Measurements from ENCODE around the gene KCNQ2. TPM values are rescaled to one million over a fixed set of nuclear protein-coding genes. Genes with fewer than 3 reads are reported as not detected.

KCNQ2 gene
- total RNA-seq, 1 donor from 2014 or later = 14.6 TPM

DNA sequence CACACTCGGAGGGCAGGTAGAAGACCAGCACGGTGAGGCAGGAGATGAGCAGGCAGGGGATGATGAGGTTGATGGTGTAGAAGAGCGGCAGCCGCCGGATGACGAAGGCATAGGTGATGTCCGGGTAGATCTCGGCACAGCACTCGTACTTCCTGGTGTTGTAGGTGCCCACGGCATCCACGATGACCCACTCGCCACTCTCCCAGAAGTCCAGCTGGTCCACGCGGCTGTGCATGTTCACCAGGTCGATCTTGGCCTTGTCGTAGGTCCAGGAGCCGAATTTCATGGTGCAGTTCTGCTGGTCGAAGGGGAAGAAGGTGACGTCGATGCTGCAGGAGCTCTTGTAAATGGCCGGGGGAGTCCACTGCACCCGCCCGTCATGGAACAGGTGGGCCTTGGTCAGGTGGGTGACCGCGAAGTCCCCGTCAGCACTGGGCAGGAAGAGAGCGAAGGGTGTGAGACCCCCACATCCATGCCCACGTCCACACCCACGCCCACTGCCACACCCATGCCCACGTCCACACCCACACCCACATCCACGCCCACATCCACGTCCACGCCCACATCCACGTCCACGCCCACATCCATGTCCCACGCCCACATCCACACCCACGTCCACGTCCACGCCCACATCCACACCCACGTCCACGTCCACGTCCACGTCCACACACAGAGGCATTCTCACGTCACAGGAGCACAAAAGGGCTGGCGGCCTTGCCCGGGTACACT, 121.7 kb downstream of the KCNQ2 start:
- no peaks in the 10 kb centered on the region for H3K36me3 Mint-ChIP-seq (ENCODE audit: insufficient read depth)
- H3K4me3 Mint-ChIP-seq (ENCODE audit: low read depth) = no peak overlapping the region
- H3K4me1 Mint-ChIP-seq (ENCODE audit: low read depth) = no peaks in the 10 kb centered on the region
- no peaks in the 10 kb centered on the region for H3K9me3 Mint-ChIP-seq (ENCODE audit: low read depth)
- no peak for DNase-seq (ENCODE audit: low spot score, unreplicated experiment)
- no peak overlapping the region for H3K27ac Mint-ChIP-seq
- TF ChIP-seq, protein P1, sequence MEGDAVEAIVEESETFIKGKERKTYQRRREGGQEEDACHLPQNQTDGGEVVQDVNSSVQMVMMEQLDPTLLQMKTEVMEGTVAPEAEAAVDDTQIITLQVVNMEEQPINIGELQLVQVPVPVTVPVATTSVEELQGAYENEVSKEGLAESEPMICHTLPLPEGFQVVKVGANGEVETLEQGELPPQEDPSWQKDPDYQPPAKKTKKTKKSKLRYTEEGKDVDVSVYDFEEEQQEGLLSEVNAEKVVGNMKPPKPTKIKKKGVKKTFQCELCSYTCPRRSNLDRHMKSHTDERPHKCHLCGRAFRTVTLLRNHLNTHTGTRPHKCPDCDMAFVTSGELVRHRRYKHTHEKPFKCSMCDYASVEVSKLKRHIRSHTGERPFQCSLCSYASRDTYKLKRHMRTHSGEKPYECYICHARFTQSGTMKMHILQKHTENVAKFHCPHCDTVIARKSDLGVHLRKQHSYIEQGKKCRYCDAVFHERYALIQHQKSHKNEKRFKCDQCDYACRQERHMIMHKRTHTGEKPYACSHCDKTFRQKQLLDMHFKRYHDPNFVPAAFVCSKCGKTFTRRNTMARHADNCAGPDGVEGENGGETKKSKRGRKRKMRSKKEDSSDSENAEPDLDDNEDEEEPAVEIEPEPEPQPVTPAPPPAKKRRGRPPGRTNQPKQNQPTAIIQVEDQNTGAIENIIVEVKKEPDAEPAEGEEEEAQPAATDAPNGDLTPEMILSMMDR (IDR thresholded peaks at IDR 0.05; ENCODE audit: unreplicated experiment) = no peak
- H3K27me3 Mint-ChIP-seq = peaks cover 9% of the 10 kb centered on the region

Other genes starting within 250 kb of the KCNQ2 start
- gene BIRC7, start 236.8 kb downstream of the KCNQ2 start, total RNA-seq = not detected in 2 replicates
- gene NKAIN4, start 218.2 kb downstream of the KCNQ2 start, total RNA-seq = 0.60 and 0.73 TPM in 2 replicates
- gene ARFGAP1, start 199.8 kb downstream of the KCNQ2 start, total RNA-seq = 119 and 130 TPM in 2 replicates
- 0.24 and 0.47 TPM in 2 replicates for gene COL20A1, start 179.5 kb downstream of the KCNQ2 start, total RNA-seq
- gene CHRNA4, start 111.3 kb downstream of the KCNQ2 start, total RNA-seq = 0.43 and 0.44 TPM in 2 replicates
- 11.0 and 11.8 TPM in 2 replicates for gene EEF1A2, start 26.4 kb upstream of the KCNQ2 start, total RNA-seq
- gene PPDPF, start 48.1 kb upstream of the KCNQ2 start, total RNA-seq = 340 and 374 TPM in 2 replicates
- 0.29 and 0.31 TPM in 2 replicates for gene PTK6, start 64.7 kb upstream of the KCNQ2 start, total RNA-seq
- gene SRMS, start 75.1 kb upstream of the KCNQ2 start, total RNA-seq = not detected in 2 replicates
- gene FNDC11, start 81.5 kb upstream of the KCNQ2 start, total RNA-seq = 1.9 and 2.6 TPM in 2 replicates
- 19.3 and 21.6 TPM in 2 replicates for gene HELZ2, start 101.6 kb upstream of the KCNQ2 start, total RNA-seq
- 15.1 and 15.2 TPM in 2 replicates for gene GMEB2, start 154.4 kb upstream of the KCNQ2 start, total RNA-seq
- 25.6 and 26.5 TPM in 2 replicates for gene STMN3, start 180.8 kb upstream of the KCNQ2 start, total RNA-seq
- gene RTEL1, start 185.7 kb upstream of the KCNQ2 start, total RNA-seq = 35.5 and 39.7 TPM in 2 replicates
- not detected in 2 replicates for gene TNFRSF6B, start 224.0 kb upstream of the KCNQ2 start, total RNA-seq
- gene ARFRP1, start 235.3 kb upstream of the KCNQ2 start, total RNA-seq = 51.0 and 53.8 TPM in 2 replicates
- gene ZGPAT, start 235.4 kb upstream of the KCNQ2 start, total RNA-seq = 38.5 and 39.0 TPM in 2 replicates